Measurements from ENCODE around the gene RNGTT. TPM values are rescaled to one million over a fixed set of nuclear protein-coding genes. Genes with fewer than 3 reads are reported as not detected.

Gene RNGTT
- total RNA-seq, 2 donors from 2014 or later: 7.8 to 11.4 TPM

GRCh38 chr6:88989215-88989614 lies 25.8 kb upstream of the RNGTT start:
- Histone ChIP-seq H3K36me3 (no peaks in the 10 kb centered on the region), H3K4me3 (no peak overlapping the region), H3K9ac (ENCODE audit: low read depth in 2 of 2, low read length in 2 of 2) (no peak overlapping the region), H3K4me1 (no peaks in the 10 kb centered on the region), H3K27ac (no peak overlapping the region), H3K9me3 (no peaks in the 10 kb centered on the region), H3K27me3 (no peaks in the 10 kb centered on the region)
- DNase-seq: no peak
- intact Hi-C loops (cut with DNase I): loop anchor here (10.0 kb wide), 1 partner anchor 96 kb away; the partner anchor contains the start of gene PNRC1
- TF ChIP-seq CTCF (IDR thresholded peaks at IDR 0.05): no peak

- no peak for TF ChIP-seq CTCF (IDR thresholded peaks at IDR 0.05)
- Histone ChIP-seq H3K9ac (ENCODE audit: low read depth in 2 of 2, low read length in 2 of 2) (no peak overlapping the region), H3K4me1 (no peaks in the 10 kb centered on the region), H3K27ac (no peak overlapping the region), H3K36me3 (no peaks in the 10 kb centered on the region), H3K27me3 (no peaks in the 10 kb centered on the region), H3K4me3 (no peak overlapping the region), H3K9me3 (no peaks in the 10 kb centered on the region)
- DNase-seq: no peak
- intact Hi-C loops (cut with DNase I): loop anchor here (10.0 kb wide), 1 partner anchor 97 kb away; the partner anchor contains the start of gene PNRC1
Measured at GRCh38 chr6:88987922-88988321, 24.5 kb upstream of the RNGTT start.

DNA sequence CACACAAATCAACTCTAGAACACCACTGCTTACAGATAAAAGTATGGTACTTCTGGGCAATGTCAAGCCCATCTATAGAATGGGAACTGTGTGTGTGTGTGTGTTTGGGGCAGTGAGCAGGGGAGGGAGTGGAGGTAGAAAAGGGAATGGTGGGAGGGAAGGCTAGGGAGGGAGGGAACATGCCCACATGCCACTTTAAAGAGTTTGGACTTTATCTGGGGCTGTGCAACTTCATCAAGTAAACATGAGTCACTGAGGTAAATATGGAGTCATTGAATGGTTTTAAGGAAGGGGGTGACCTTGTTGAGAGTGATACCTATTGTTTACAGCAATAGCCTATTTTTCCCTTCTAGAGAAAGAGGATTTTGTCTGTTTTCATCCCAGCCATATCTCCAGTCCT lies 22.5 kb upstream of the RNGTT start:
- no peak for DNase-seq
- no peaks in the 10 kb centered on the region for H3K4me1 ChIP-seq
- no peak overlapping the region for H3K9ac ChIP-seq (ENCODE audit: low read depth in 2 of 2, low read length in 2 of 2)
- no peak overlapping the region for H3K4me3 ChIP-seq
- H3K27ac ChIP-seq: no peak overlapping the region
- TF ChIP-seq CTCF (IDR thresholded peaks at IDR 0.05): no peak
- intact Hi-C loops (cut with DNase I): loop anchor here (10.0 kb wide), 1 partner anchor 99 kb away; the partner anchor contains the start of gene PNRC1
- H3K36me3 ChIP-seq: no peaks in the 10 kb centered on the region
- H3K9me3 ChIP-seq: no peaks in the 10 kb centered on the region
- H3K27me3 ChIP-seq: no peaks in the 10 kb centered on the region

DNA sequence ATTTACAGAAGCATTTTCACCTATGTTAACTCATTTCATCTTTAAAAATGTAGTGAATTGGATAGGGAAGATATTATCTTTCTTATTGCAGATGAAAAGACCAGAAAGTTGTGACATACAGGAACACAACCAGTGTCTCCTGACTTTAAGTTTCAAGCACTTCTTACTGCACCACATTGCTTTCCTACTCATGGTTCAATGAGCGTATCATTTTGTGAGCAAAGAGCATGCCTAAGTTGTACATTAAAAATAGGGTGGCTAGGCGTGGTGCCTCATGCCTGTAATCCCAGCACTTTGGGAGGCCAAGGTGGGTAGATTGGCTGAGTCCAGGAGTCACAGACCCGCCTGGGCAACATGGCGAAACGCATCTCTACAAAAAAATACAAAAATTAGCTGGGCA lies 21.2 kb upstream of the RNGTT start:
- no peak overlapping the region for H3K9ac ChIP-seq (ENCODE audit: low read depth in 2 of 2, low read length in 2 of 2)
- H3K9me3 ChIP-seq: no peaks in the 10 kb centered on the region
- DNase-seq: no peak
- H3K4me3 ChIP-seq: no peak overlapping the region
- no peaks in the 10 kb centered on the region for H3K27me3 ChIP-seq
- no peak for TF ChIP-seq CTCF (IDR thresholded peaks at IDR 0.05)
- H3K27ac ChIP-seq: no peak overlapping the region
- no peaks in the 10 kb centered on the region for H3K36me3 ChIP-seq
- no peaks in the 10 kb centered on the region for H3K4me1 ChIP-seq
- intact Hi-C loops (cut with DNase I): loop anchor here (5.0 to 10.0 kb wide), 3 partner anchors 100 to 383 kb away; partner anchors contain the start of gene PNRC1

GRCh38 chr6:88984152-88984551 lies 20.7 kb upstream of the RNGTT start:
- Histone ChIP-seq H3K4me3 (no peak overlapping the region), H3K36me3 (no peaks in the 10 kb centered on the region), H3K27me3 (no peaks in the 10 kb centered on the region), H3K9ac (ENCODE audit: low read depth in 2 of 2, low read length in 2 of 2) (no peak overlapping the region), H3K9me3 (no peaks in the 10 kb centered on the region), H3K4me1 (no peaks in the 10 kb centered on the region), H3K27ac (no peak overlapping the region)
- intact Hi-C loops (cut with DNase I): loop anchor here (5.0 to 10.0 kb wide), 3 partner anchors 101 to 383 kb away; partner anchors contain the start of gene PNRC1
- no peak for TF ChIP-seq CTCF (IDR thresholded peaks at IDR 0.05)
- no peak for DNase-seq

Data from colonic mucosa (tissue), 4 donors.